ENCODE measurements around the gene ATP2A1. TPM values are rescaled to one million over a fixed set of nuclear protein-coding genes. Genes with fewer than 3 reads are reported as not detected.

Gene ATP2A1
- total RNA-seq, 1 experiment from 2014 or later = 10.3 TPM

- ATAC-seq (no peak), DNase-seq (ENCODE audit: low read depth, low spot score) (no peak)
- H3K79me2 ChIP-seq (ENCODE audit: insufficient read depth, low read length) = no peaks in the 10 kb centered on the region
- no peak overlapping the region for H3K4me3 ChIP-seq (replicated peaks in 1 of 2; ENCODE audit: low read depth in 1 of 2, low read length in 2 of 2)
- H3K27me3 ChIP-seq (ENCODE audit: insufficient read depth, low read length) = no peaks in the 10 kb centered on the region
- H3K36me3 ChIP-seq (ENCODE audit: control insufficient read depth in 1 of 2, insufficient read depth in 2 of 2, low read length in 2 of 2) = peaks cover 9 to 10% of the 10 kb centered on the region in 2 experiments; a peak in 3 of 4 replicates
- TF ChIP-seq ATF3 (IDR thresholded peaks at IDR 0.05) (no peak), YY1 (IDR thresholded peaks at IDR 0.05; ENCODE audit: extremely low read depth, insufficient replicate concordance, low read depth, low read length) (no peak), ELF1 (IDR thresholded peaks at IDR 0.05; ENCODE audit: borderline replicate concordance, low read depth) (no peak), EGR1 (IDR thresholded peaks at IDR 0.05; ENCODE audit: low read depth) (no peak), FOSL1 (IDR thresholded peaks at IDR 0.05; ENCODE audit: low read depth) (no peak)
- TF ChIP-seq, protein P1, sequence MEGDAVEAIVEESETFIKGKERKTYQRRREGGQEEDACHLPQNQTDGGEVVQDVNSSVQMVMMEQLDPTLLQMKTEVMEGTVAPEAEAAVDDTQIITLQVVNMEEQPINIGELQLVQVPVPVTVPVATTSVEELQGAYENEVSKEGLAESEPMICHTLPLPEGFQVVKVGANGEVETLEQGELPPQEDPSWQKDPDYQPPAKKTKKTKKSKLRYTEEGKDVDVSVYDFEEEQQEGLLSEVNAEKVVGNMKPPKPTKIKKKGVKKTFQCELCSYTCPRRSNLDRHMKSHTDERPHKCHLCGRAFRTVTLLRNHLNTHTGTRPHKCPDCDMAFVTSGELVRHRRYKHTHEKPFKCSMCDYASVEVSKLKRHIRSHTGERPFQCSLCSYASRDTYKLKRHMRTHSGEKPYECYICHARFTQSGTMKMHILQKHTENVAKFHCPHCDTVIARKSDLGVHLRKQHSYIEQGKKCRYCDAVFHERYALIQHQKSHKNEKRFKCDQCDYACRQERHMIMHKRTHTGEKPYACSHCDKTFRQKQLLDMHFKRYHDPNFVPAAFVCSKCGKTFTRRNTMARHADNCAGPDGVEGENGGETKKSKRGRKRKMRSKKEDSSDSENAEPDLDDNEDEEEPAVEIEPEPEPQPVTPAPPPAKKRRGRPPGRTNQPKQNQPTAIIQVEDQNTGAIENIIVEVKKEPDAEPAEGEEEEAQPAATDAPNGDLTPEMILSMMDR (IDR thresholded peaks at IDR 0.05 in 2 of 3, conservative IDR thresholded peaks at IDR 0.05 in 1 of 3; ENCODE audit: borderline replicate concordance in 1 of 3, insufficient read depth in 1 of 3, low read depth in 2 of 3, low read length in 2 of 3) = 0 out of 6 replicates have a peak, but pooled peaks of 1 of the 3 experiments have one; percentile 1
- H3K9me2 ChIP-seq (ENCODE audit: insufficient read depth) = no peaks in the 10 kb centered on the region
- H4K20me1 ChIP-seq (ENCODE audit: insufficient read depth) = no peaks in the 10 kb centered on the region
- ChIA-PET POLR2A (no interaction called here), RAD21 (ENCODE audit: low non-redundant PET in 1 of 2, low total read pairs in 2 of 2, uncharacterized antibody in 2 of 2, unreplicated experiment in 2 of 2) (interaction anchor here in 1 of 2 experiments (0.6 kb wide), 1 partner anchor 52 kb away, joined by 3 read pairs; the partner anchor contains the start of gene ATXN2L), CTCF (interaction anchor here (0.7 to 0.9 kb wide), 2 partner anchors 11 to 70 kb away, joined by 4 to 5 read pairs; partner anchors contain the start of gene SH2B1)
- H3K4me2 ChIP-seq (ENCODE audit: low read length) = no peak overlapping the region
- no TSS peak for BruUV-seq (replicated peaks)
- intact Hi-C loops (cut with micrococcal nuclease) = loop anchor here (5.0 kb wide), 1 partner anchor 37 kb away; no protein-coding TSS in a partner anchor
- H3K27ac ChIP-seq (ENCODE audit: low read depth, low read length) = no peak overlapping the region
- H3K9ac ChIP-seq (ENCODE audit: low read length) = no peak overlapping the region
- H3K4me1 ChIP-seq (ENCODE audit: control insufficient read depth in 1 of 2, insufficient read depth in 2 of 2, low read length in 2 of 2) = peaks cover 5 to 17% of the 10 kb centered on the region in 2 experiments; a peak in 2 of 4 replicates
- no peak overlapping the region for H2AFZ ChIP-seq (ENCODE audit: low read depth, low read length, poor library complexity, severe bottlenecking)
- no peaks in the 10 kb centered on the region for H3K9me3 ChIP-seq (ENCODE audit: control insufficient read depth in 1 of 2, insufficient read depth in 1 of 2, low read depth in 1 of 2, low read length in 2 of 2)
Observed at GRCh38 chr16:28875134-28876018, 2.9 kb upstream of the ATP2A1 start.

All from HCT116 (cell line).